SK-N-SH (cell line): Measurements from ENCODE around the gene KLHL40.

Experiments used
- CTCF ChIP-seq: fragments of 200-600 bp; sonication (generic); IDR thresholded peaks from 2 replicates; pipeline ENCODE4 v1.6.1; 2017; ENCODE audit warnings: antibody characterized with exemption, mild to moderate bottlenecking, moderate library complexity
- EP300 ChIP-seq, 2 experiments: IDR thresholded peaks; 2 replicates each; pipeline versions ENCODE4 v1.4.0 to v1.6.1; 2012; ENCODE audit warnings: borderline replicate concordance in 1 of 2, low read depth in 1 of 2, low read length in 1 of 2
- MXI1 ChIP-seq: IDR thresholded peaks from 2 replicates; pipeline ENCODE4 v1.6.1; 2012; ENCODE audit warnings: mild to moderate bottlenecking, low read depth, low read length, improper control_type of control experiment
- RAD21 ChIP-seq: IDR thresholded peaks from 2 replicates; pipeline ENCODE4 v1.6.1; 2012; ENCODE audit warnings: mild to moderate bottlenecking, low read length
- TEAD4 ChIP-seq: IDR thresholded peaks from 2 replicates; pipeline ENCODE4 v1.4.0; 2012; ENCODE audit warnings: mild to moderate bottlenecking, borderline replicate concordance; ENCODE audit not compliant: insufficient read depth
- ZBTB33 ChIP-seq: IDR thresholded peaks from 2 replicates; pipeline ENCODE4 v1.4.0; 2012; ENCODE audit warnings: low read depth, borderline replicate concordance

DNA sequence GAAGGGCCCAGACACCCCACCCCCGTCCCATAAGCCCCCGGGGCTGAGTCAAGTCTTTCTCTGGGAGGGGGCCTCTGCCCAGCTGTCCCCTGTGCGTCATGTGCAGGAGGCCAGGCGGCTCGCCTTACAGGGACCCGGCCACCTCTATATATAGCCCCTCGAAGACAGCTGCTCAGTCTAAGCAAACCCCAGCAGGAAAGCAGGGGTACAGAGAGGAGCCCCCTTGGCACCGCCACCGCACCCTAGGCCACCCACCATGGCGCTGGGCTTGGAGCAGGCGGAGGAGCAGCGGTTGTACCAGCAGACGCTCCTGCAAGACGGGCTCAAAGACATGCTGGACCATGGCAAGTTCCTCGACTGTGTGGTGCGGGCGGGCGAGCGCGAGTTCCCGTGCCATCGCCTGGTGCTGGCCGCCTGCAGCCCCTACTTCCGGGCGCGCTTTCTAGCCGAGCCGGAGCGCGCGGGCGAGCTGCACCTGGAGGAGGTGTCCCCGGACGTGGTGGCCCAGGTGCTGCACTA is at the start of gene KLHL40:
- no peak for TF ChIP-seq TEAD4
- no peak for TF ChIP-seq CTCF
- TF ChIP-seq RAD21 = no peak
- no peak for TF ChIP-seq ZBTB33
- no peak for TF ChIP-seq MXI1
- TF ChIP-seq EP300 (IDR thresholded peaks at IDR 0.05; ENCODE audit: borderline replicate concordance in 1 of 2, low read depth in 1 of 2, low read length in 1 of 2) = no peak
